HEK293 (cell line): ENCODE measurements around the gene LZTR1.

Experiments used
- CTCF ChIP-seq: fragments of 450-650 bp; formaldehyde crosslinking; IDR thresholded peaks from 2 replicates; pipeline ENCODE4 v1.5.1; 2016; ENCODE audit warnings: missing biosample characterization, missing genetic modification characterization
- GFI1B ChIP-seq: fragments of 450-650 bp; formaldehyde crosslinking; IDR thresholded peaks from 2 replicates; pipeline ENCODE4 v1.5.1; 2016; ENCODE audit warnings: missing biosample characterization, missing genetic modification characterization
- GLIS1 ChIP-seq: fragments of 450-650 bp; formaldehyde crosslinking; IDR thresholded peaks from 2 replicates; pipeline ENCODE4 v1.5.1; 2016; ENCODE audit warnings: missing biosample characterization, missing genetic modification characterization
- MEIS1 ChIP-seq: sonication (generic); formaldehyde crosslinking; IDR thresholded peaks from 2 replicates; pipeline ENCODE4 v1.8.1; 2022; ENCODE audit warnings: missing genetic modification reagents, mild to moderate bottlenecking, borderline replicate concordance
- OVOL3 ChIP-seq: fragments of 450-650 bp; formaldehyde crosslinking; IDR thresholded peaks from 2 replicates; pipeline ENCODE4 v1.5.1; 2016; ENCODE audit warnings: missing biosample characterization, missing genetic modification characterization
- REPIN1 ChIP-seq: fragments of 450-650 bp; formaldehyde crosslinking; IDR thresholded peaks from 2 replicates; pipeline ENCODE4 v1.5.1; 2017; ENCODE audit warnings: missing biosample characterization, missing genetic modification characterization, low read depth
- SP2 ChIP-seq: fragments of 450-650 bp; formaldehyde crosslinking; IDR thresholded peaks from 2 replicates; pipeline ENCODE4 v1.5.1; 2016; ENCODE audit warnings: missing biosample characterization, missing genetic modification characterization
- SP3 ChIP-seq: fragments of 450-650 bp; formaldehyde crosslinking; IDR thresholded peaks from 2 replicates; pipeline ENCODE4 v1.5.1; 2016; ENCODE audit warnings: missing biosample characterization, missing genetic modification characterization
- ZBTB10 ChIP-seq: fragments of 450-650 bp; formaldehyde crosslinking; IDR thresholded peaks from 2 replicates; pipeline ENCODE4 v1.5.1; 2016; ENCODE audit warnings: missing biosample characterization, missing genetic modification characterization
- ZBTB11 ChIP-seq: fragments of 450-650 bp; formaldehyde crosslinking; conservative IDR thresholded peaks from 2 replicates; pipeline ENCODE4 v1.5.1; 2016; ENCODE audit warnings: low read depth, missing biosample characterization, missing genetic modification characterization
- ZBTB21 ChIP-seq: fragments of 450-650 bp; formaldehyde crosslinking; IDR thresholded peaks from 2 replicates; pipeline ENCODE4 v1.5.1; 2017; ENCODE audit warnings: missing biosample characterization, missing genetic modification characterization
- ZBTB6 ChIP-seq: fragments of 450-650 bp; formaldehyde crosslinking; IDR thresholded peaks from 2 replicates; pipeline ENCODE4 v1.5.1; 2017; ENCODE audit warnings: missing biosample characterization, missing genetic modification characterization
- ZFP41 ChIP-seq: fragments of 450-650 bp; formaldehyde crosslinking; IDR thresholded peaks from 2 replicates; pipeline ENCODE4 v1.5.1; 2016; ENCODE audit warnings: missing biosample characterization, missing genetic modification characterization, borderline replicate concordance
- ZNF114 ChIP-seq: fragments of 450-650 bp; formaldehyde crosslinking; IDR thresholded peaks from 2 replicates; pipeline ENCODE4 v1.5.0; 2017; ENCODE audit warnings: missing biosample characterization, missing genetic modification characterization
- ZNF132 ChIP-seq: fragments of 450-650 bp; formaldehyde crosslinking; IDR thresholded peaks from 2 replicates; pipeline ENCODE4 v1.5.1; 2017; ENCODE audit warnings: missing biosample characterization, missing genetic modification characterization, borderline replicate concordance
- ZNF157 ChIP-seq: fragments of 450-650 bp; formaldehyde crosslinking; IDR thresholded peaks from 2 replicates; pipeline ENCODE4 v1.5.1; 2016; ENCODE audit warnings: missing biosample characterization, missing genetic modification characterization
- ZNF24 ChIP-seq: fragments of 450-650 bp; formaldehyde crosslinking; IDR thresholded peaks from 2 replicates; pipeline ENCODE4 v1.5.1; 2016; ENCODE audit warnings: missing biosample characterization, missing genetic modification characterization
- ZNF248 ChIP-seq: fragments of 450-650 bp; formaldehyde crosslinking; IDR thresholded peaks from 2 replicates; pipeline ENCODE4 v1.5.1; 2017; ENCODE audit warnings: missing biosample characterization, missing genetic modification characterization
- ZNF266 ChIP-seq: fragments of 450-650 bp; formaldehyde crosslinking; IDR thresholded peaks from 2 replicates; pipeline ENCODE4 v1.5.1; 2016; ENCODE audit warnings: missing biosample characterization, missing genetic modification characterization, low read depth
- ZNF292 ChIP-seq: fragments of 450-650 bp; formaldehyde crosslinking; IDR thresholded peaks from 2 replicates; pipeline ENCODE4 v1.5.1; 2016; ENCODE audit warnings: low read depth, missing biosample characterization, missing genetic modification characterization, borderline replicate concordance
- ZNF366 ChIP-seq: fragments of 450-650 bp; formaldehyde crosslinking; conservative IDR thresholded peaks from 2 replicates; pipeline ENCODE4 v1.5.1; 2016; ENCODE audit warnings: missing biosample characterization, missing genetic modification characterization
- ZNF391 ChIP-seq: fragments of 450-650 bp; formaldehyde crosslinking; IDR thresholded peaks from 2 replicates; pipeline ENCODE4 v1.5.1; 2016; ENCODE audit warnings: low read depth, missing biosample characterization, missing genetic modification characterization, borderline replicate concordance
- ZNF404 ChIP-seq: fragments of 450-650 bp; formaldehyde crosslinking; IDR thresholded peaks from 2 replicates; pipeline ENCODE4 v1.5.1; 2017; ENCODE audit warnings: missing biosample characterization, missing genetic modification characterization
- ZNF521 ChIP-seq: fragments of 450-650 bp; formaldehyde crosslinking; IDR thresholded peaks from 2 replicates; pipeline ENCODE4 v1.5.1; 2017; ENCODE audit warnings: missing biosample characterization, mild to moderate bottlenecking, missing genetic modification characterization
- ZNF585B ChIP-seq: fragments of 450-650 bp; formaldehyde crosslinking; IDR thresholded peaks from 2 replicates; pipeline ENCODE4 v1.5.1; 2016; ENCODE audit warnings: missing biosample characterization, missing genetic modification characterization
- ZNF596 ChIP-seq: fragments of 450-650 bp; IDR thresholded peaks from 2 replicates; pipeline ENCODE4 v1.5.0; 2018; ENCODE audit warnings: missing biosample characterization, mild to moderate bottlenecking, missing genetic modification characterization, moderate library complexity
- ZNF610 ChIP-seq: fragments of 450-650 bp; formaldehyde crosslinking; IDR thresholded peaks from 2 replicates; pipeline ENCODE4 v1.5.1; 2016; ENCODE audit warnings: missing biosample characterization, missing genetic modification characterization, borderline replicate concordance
- ZNF626 ChIP-seq: fragments of 450-650 bp; sonication (Bioruptor Pico); formaldehyde crosslinking; IDR thresholded peaks from 2 replicates; pipeline ENCODE4 v1.5.1; 2018; ENCODE audit warnings: missing biosample characterization, missing genetic modification characterization, inconsistent platforms
- ZNF701 ChIP-seq: fragments of 450-650 bp; formaldehyde crosslinking; IDR thresholded peaks from 2 replicates; pipeline ENCODE4 v1.5.1; 2016; ENCODE audit warnings: missing biosample characterization, missing genetic modification characterization
- ZNF785 ChIP-seq: fragments of 450-650 bp; formaldehyde crosslinking; IDR thresholded peaks from 2 replicates; pipeline ENCODE4 v1.5.1; 2016; ENCODE audit warnings: missing biosample characterization, missing genetic modification characterization
- ZNF837 ChIP-seq: fragments of 450-650 bp; formaldehyde crosslinking; IDR thresholded peaks from 2 replicates; pipeline ENCODE4 v1.5.1; 2016; ENCODE audit warnings: missing biosample characterization, missing genetic modification characterization
- ZXDB ChIP-seq: fragments of 450-650 bp; formaldehyde crosslinking; IDR thresholded peaks from 2 replicates; pipeline ENCODE4 v1.5.1; 2016; ENCODE audit warnings: missing biosample characterization, missing genetic modification characterization

Gene LZTR1

GRCh38 chr22:20981787-20982562, at the start of gene LZTR1 (continued):
- TF ChIP-seq ZXDB (tag by site-specific recombination): peak; percentile 94
- no peak for TF ChIP-seq ZNF132 (tag by site-specific recombination)
- peak; percentile 88 for TF ChIP-seq GLIS1 (tag by site-specific recombination)
- TF ChIP-seq ZNF404 (tag by site-specific recombination): no peak
- 0 out of 2 replicates have a peak, but pooled peaks have one; percentile 73 for TF ChIP-seq REPIN1 (tag by site-specific recombination)
- no peak for TF ChIP-seq ZNF266 (tag by site-specific recombination)
- TF ChIP-seq CTCF: peak; percentile 92
- TF ChIP-seq ZNF391: 0 out of 2 replicates have a peak, but pooled peaks have one; percentile 74
- TF ChIP-seq ZNF521 (tag by site-specific recombination): no peak
- no peak for TF ChIP-seq ZNF292 (tag by site-specific recombination)
- peak; percentile 29; the same call in 1 of the 2 replicates for TF ChIP-seq OVOL3 (tag by site-specific recombination)
- TF ChIP-seq ZBTB6: no peak
- 0 out of 2 replicates have a peak, but pooled peaks have one; percentile 7 for TF ChIP-seq ZNF585B (tag by site-specific recombination)
- peak; percentile 89 for TF ChIP-seq ZNF610
- peak; percentile 38; the same call in 1 of the 2 replicates for TF ChIP-seq SP3 (tag by site-specific recombination)
- TF ChIP-seq ZNF114 (tag by site-specific recombination): no peak
- no peak for TF ChIP-seq MEIS1 (CRISPR knock-in tag)
- TF ChIP-seq ZBTB10 (tag by site-specific recombination): peak; percentile 52
- TF ChIP-seq ZFP41: no peak
- TF ChIP-seq ZNF24 (tag by site-specific recombination): peak; percentile 73; the same call in 1 of the 2 replicates
- TF ChIP-seq ZNF785 (tag by site-specific recombination): peak; percentile 24; the same call in 1 of the 2 replicates
- no peak for TF ChIP-seq ZNF248
- TF ChIP-seq ZBTB21 (tag by site-specific recombination): no peak; the same call in 1 of the 2 replicates
- no peak for TF ChIP-seq ZNF157
- no peak for TF ChIP-seq ZNF366 (tag by site-specific recombination)
- TF ChIP-seq SP2: 0 out of 2 replicates have a peak, but pooled peaks have one; percentile 18
- no peak for TF ChIP-seq ZNF626 (tag by site-specific recombination)
- no peak for TF ChIP-seq ZNF596 (tag by site-specific recombination)
- TF ChIP-seq ZNF701 (tag by site-specific recombination): no peak
- TF ChIP-seq ZNF837 (tag by site-specific recombination): no peak
- TF ChIP-seq GFI1B: no peak
- peak; percentile 77 for TF ChIP-seq ZBTB11
